HepG2 (cell line): ENCODE measurements around the gene TTC6. TPM values are rescaled to one million over a fixed set of nuclear protein-coding genes. Genes with fewer than 3 reads are reported as not detected.

ENCODE experiments used
- FOXJ3 ChIP-seq: sonication (generic); formaldehyde crosslinking; IDR thresholded peaks from 2 replicates; pipeline ENCODE4 v1.4.0; 2020; ENCODE audit warnings: missing genetic modification reagents, mild to moderate bottlenecking, borderline replicate concordance
- KDM6A ChIP-seq: IDR thresholded peaks from 2 replicates; pipeline ENCODE4 v1.6.1; 2016; ENCODE audit warnings: low read depth
- MED1 ChIP-seq: sonication (generic); formaldehyde crosslinking; IDR thresholded peaks from 2 replicates; pipeline ENCODE4 v1.4.0; 2020; ENCODE audit warnings: missing genetic modification reagents
- SAP130 ChIP-seq: IDR thresholded peaks from 2 replicates; pipeline ENCODE4 v1.6.1; 2016; ENCODE audit warnings: low read depth
- SNAI1 ChIP-seq: sonication (generic); formaldehyde crosslinking; IDR thresholded peaks from 2 replicates; pipeline ENCODE4 v1.5.0; 2020; ENCODE audit warnings: mild to moderate bottlenecking, missing genetic modification reagents, borderline replicate concordance
- SNAPC2 ChIP-seq: sonication (generic); formaldehyde crosslinking; IDR thresholded peaks from 2 replicates; pipeline ENCODE4 v1.8.1; 2022; ENCODE audit warnings: mild to moderate bottlenecking, missing genetic modification reagents
- SUZ12 ChIP-seq: fragments of 150-350 bp; IDR thresholded peaks from 2 replicates; pipeline ENCODE4 v1.6.1; 2014; ENCODE audit warnings: low read depth, low read length
- ZC3H13 ChIP-seq: sonication (generic); formaldehyde crosslinking; IDR thresholded peaks from 2 replicates; pipeline ENCODE4 v1.8.1; 2023; ENCODE audit warnings: mild to moderate bottlenecking, missing genetic modification reagents, moderate library complexity
- ZFP62 ChIP-seq: sonication (generic); formaldehyde crosslinking; IDR thresholded peaks from 2 replicates; pipeline ENCODE4 v1.4.0; 2020; ENCODE audit warnings: missing genetic modification reagents
- ZNF558 ChIP-seq: sonication (generic); formaldehyde crosslinking; IDR thresholded peaks from 2 replicates; pipeline ENCODE4 v1.9.0; 2022; ENCODE audit warnings: mild to moderate bottlenecking, missing genetic modification reagents, borderline replicate concordance
- ZNF703 ChIP-seq: sonication (generic); formaldehyde crosslinking; IDR thresholded peaks from 2 replicates; pipeline ENCODE4 v1.5.1; 2020; ENCODE audit warnings: missing genetic modification reagents, mild to moderate bottlenecking, moderate library complexity, borderline replicate concordance
- polyA plus RNA-seq, 8 experiments: library from polyadenylated mRNA; depleted of rRNA in 3 of 8; stranded (reverse) in 7 of 8; unstranded in 1 of 8; fragments of >200 nt; fragmentation: Illumina TruSeq in 4 of 8; extraction: Trizol in 4 of 8; gene quantifications; 2 replicates each; pipeline versions ENCODE4 v1.2.1 to v1.2.3, GENCODE V29; 2011 to 2016; ENCODE audit warnings: low read depth in 4 of 8, missing spikeins in 1 of 8, mixed read lengths in 1 of 8; ENCODE audit not compliant: insufficient read depth in 1 of 8
- total RNA-seq, 5 experiments: library from RNA; depleted of rRNA; stranded (reverse); fragments of >200 nt; fragmentation: Illumina TruSeq; extraction: Trizol; gene quantifications; 2 replicates each; pipeline ENCODE4 v1.2.3, GENCODE V29; 2016; ENCODE audit warnings: low read depth in 1 of 5
- TF ChIP-seq, protein P1 (sequence below): IDR thresholded peaks from 2 replicates; pipeline ENCODE4 v1.6.1; 2016; ENCODE audit warnings: missing biosample characterization, missing genetic modification reagents, low read depth
- TF ChIP-seq, protein P2 (sequence below): sonication (generic); formaldehyde crosslinking; conservative IDR thresholded peaks from 2 replicates; pipeline ENCODE4 v1.8.1; 2023; ENCODE audit warnings: missing genetic modification reagents
- TF ChIP-seq, protein P3 (sequence below): sonication (generic); formaldehyde crosslinking; IDR thresholded peaks from 2 replicates; pipeline ENCODE4 v1.4.0; 2020; ENCODE audit warnings: missing genetic modification reagents
- TF ChIP-seq, protein P4 (sequence below): sonication (generic); formaldehyde crosslinking; IDR thresholded peaks from 2 replicates; pipeline ENCODE4 v1.5.0; 2020; ENCODE audit warnings: missing genetic modification reagents

The TTC6 gene
- total and polyA plus RNA-seq, 2 of the 13 experiments (the other 11 are each of a cell fraction or from before 2014, with no cell fraction given) = 9.3 to 27.4 TPM

DNA sequence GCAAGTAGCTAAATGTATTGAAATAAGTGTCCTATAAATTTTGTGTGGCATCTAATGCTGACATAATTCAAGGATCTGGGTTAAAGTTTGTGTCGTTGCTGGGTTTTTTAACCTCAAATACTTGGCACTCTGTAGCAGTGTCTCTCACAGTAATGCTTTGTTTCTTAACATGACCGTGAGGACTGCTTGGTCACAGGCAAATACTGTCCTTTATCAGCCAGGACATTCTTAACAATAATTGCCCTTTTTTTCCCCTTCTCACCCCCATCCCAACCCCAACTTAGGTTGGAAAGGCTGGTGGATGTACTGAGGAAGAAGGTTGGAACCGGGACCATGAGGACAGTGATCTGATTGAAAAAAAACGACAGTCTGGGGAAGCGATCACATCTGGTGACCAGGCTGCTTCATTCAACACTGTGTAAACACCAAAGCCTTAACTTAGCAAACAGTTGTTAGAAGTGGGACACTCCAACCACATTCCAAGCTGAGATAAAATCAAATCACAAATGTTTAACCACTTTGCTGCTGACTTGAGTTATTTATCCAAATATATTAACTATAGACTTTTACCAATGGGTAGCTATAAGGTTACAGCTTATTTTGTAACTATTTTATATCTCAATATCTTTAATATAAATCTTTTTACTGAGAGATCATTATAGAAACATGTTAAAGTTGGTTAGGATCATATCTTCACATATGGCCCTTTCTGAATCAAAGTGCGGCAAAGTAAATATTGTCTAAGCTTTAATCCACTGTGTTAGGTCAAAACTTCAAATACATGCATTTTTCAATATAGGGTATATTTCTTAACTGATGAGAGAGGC is 48.6 kb upstream of the TTC6 start (continued):
- TF ChIP-seq SNAPC2 (CRISPR knock-in tag) (peak; percentile 85), SNAI1 (CRISPR knock-in tag) (no peak), KDM6A (CRISPR knock-in tag) (peak; percentile 93), MED1 (CRISPR knock-in tag) (peak; percentile 96), ZFP62 (CRISPR knock-in tag) (no peak), ZC3H13 (CRISPR knock-in tag) (no peak), SUZ12 (no peak), ZNF558 (CRISPR knock-in tag) (no peak), ZNF703 (CRISPR knock-in tag) (no peak), FOXJ3 (CRISPR knock-in tag) (peak; percentile 99), SAP130 (CRISPR knock-in tag) (peak; percentile 83)
- TF ChIP-seq, protein P1, sequence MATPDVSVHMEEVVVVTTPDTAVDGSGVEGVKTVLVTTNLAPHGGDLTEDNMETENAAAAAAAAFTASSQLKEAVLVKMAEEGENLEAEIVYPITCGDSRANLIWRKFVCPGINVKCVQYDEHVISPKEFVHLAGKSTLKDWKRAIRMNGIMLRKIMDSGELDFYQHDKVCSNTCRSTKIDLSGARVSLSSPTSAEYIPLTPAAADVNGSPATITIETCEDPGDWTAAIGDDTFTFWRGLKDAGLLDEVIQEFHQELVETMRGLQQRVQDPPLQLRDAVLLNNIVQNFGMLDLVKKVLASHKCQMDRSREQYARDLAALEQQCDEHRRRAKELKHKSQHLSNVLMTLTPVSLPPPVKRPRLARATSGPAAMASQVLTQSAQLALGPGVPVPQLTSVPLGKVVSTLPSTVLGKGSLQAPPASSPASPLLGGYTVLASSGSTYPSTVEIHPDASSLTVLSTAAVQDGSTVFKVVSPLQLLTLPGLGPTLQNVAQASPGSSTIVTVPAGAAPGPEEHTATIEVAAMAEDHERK (CRISPR knock-in tag) = no peak
- TF ChIP-seq, protein P2, sequence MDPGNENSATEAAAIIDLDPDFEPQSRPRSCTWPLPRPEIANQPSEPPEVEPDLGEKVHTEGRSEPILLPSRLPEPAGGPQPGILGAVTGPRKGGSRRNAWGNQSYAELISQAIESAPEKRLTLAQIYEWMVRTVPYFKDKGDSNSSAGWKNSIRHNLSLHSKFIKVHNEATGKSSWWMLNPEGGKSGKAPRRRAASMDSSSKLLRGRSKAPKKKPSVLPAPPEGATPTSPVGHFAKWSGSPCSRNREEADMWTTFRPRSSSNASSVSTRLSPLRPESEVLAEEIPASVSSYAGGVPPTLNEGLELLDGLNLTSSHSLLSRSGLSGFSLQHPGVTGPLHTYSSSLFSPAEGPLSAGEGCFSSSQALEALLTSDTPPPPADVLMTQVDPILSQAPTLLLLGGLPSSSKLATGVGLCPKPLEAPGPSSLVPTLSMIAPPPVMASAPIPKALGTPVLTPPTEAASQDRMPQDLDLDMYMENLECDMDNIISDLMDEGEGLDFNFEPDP (CRISPR knock-in tag) = 0 out of 2 replicates have a peak, but pooled peaks have one; percentile 62
- TF ChIP-seq, protein P3, sequence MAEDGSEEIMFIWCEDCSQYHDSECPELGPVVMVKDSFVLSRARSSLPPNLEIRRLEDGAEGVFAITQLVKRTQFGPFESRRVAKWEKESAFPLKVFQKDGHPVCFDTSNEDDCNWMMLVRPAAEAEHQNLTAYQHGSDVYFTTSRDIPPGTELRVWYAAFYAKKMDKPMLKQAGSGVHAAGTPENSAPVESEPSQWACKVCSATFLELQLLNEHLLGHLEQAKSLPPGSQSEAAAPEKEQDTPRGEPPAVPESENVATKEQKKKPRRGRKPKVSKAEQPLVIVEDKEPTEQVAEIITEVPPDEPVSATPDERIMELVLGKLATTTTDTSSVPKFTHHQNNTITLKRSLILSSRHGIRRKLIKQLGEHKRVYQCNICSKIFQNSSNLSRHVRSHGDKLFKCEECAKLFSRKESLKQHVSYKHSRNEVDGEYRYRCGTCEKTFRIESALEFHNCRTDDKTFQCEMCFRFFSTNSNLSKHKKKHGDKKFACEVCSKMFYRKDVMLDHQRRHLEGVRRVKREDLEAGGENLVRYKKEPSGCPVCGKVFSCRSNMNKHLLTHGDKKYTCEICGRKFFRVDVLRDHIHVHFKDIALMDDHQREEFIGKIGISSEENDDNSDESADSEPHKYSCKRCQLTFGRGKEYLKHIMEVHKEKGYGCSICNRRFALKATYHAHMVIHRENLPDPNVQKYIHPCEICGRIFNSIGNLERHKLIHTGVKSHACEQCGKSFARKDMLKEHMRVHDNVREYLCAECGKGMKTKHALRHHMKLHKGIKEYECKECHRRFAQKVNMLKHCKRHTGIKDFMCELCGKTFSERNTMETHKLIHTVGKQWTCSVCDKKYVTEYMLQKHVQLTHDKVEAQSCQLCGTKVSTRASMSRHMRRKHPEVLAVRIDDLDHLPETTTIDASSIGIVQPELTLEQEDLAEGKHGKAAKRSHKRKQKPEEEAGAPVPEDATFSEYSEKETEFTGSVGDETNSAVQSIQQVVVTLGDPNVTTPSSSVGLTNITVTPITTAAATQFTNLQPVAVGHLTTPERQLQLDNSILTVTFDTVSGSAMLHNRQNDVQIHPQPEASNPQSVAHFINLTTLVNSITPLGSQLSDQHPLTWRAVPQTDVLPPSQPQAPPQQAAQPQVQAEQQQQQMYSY (CRISPR knock-in tag) = no peak; the same call in 1 of the 2 replicates
- TF ChIP-seq, protein P4, sequence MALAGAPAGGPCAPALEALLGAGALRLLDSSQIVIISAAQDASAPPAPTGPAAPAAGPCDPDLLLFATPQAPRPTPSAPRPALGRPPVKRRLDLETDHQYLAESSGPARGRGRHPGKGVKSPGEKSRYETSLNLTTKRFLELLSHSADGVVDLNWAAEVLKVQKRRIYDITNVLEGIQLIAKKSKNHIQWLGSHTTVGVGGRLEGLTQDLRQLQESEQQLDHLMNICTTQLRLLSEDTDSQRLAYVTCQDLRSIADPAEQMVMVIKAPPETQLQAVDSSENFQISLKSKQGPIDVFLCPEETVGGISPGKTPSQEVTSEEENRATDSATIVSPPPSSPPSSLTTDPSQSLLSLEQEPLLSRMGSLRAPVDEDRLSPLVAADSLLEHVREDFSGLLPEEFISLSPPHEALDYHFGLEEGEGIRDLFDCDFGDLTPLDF (CRISPR knock-in tag) = no peak
